SK-N-SH treated with all-trans-retinoic acid at 6 μM for 48 hours (cell line): ENCODE data around the gene BRMS1.

ENCODE experiments used
- ARNTL ChIP-seq: fragments of 450-650 bp; formaldehyde crosslinking; IDR thresholded peaks from 2 replicates; pipeline ENCODE4 v1.5.0; 2020; ENCODE audit warnings: low read depth, mild to moderate bottlenecking, moderate library complexity, borderline replicate concordance
- BACH2 ChIP-seq: fragments of 250-450 bp; sonication (Bioruptor Pico); IDR thresholded peaks from 2 replicates; pipeline ENCODE4 v1.9.0; 2021; ENCODE audit warnings: mild to moderate bottlenecking, borderline replicate concordance
- CSDC2 ChIP-seq: fragments of 250-450 bp; sonication (Bioruptor Pico); IDR thresholded peaks from 2 replicates; pipeline ENCODE4 v1.5.0; 2020; ENCODE audit warnings: mild to moderate bottlenecking, moderate library complexity
- GLIS3 ChIP-seq: fragments of 250-450 bp; sonication (Bioruptor Pico); IDR thresholded peaks from 2 replicates; pipeline ENCODE4 v1.5.0; 2020; ENCODE audit warnings: mild to moderate bottlenecking, moderate library complexity
- OSR1 ChIP-seq: fragments of 250-450 bp; sonication (Bioruptor Pico); IDR thresholded peaks from 2 replicates; pipeline ENCODE4 v1.8.0; 2022; ENCODE audit warnings: moderate library complexity, mild to moderate bottlenecking, inconsistent platforms
- PPARA ChIP-seq: fragments of 250-450 bp; sonication (Bioruptor Pico); IDR thresholded peaks from 2 replicates; pipeline ENCODE4 v1.5.0; 2020; ENCODE audit warnings: mild to moderate bottlenecking, borderline replicate concordance
- TOX ChIP-seq: fragments of 250-450 bp; sonication (Bioruptor Pico); IDR thresholded peaks from 2 replicates; pipeline ENCODE4 v1.8.0; 2021; ENCODE audit warnings: mild to moderate bottlenecking, moderate library complexity, borderline replicate concordance
- TF ChIP-seq, protein P1 (sequence below): fragments of 250-450 bp; sonication (Bioruptor Pico); IDR thresholded peaks from 2 replicates; pipeline ENCODE4 v1.8.0; 2020; ENCODE audit warnings: mild to moderate bottlenecking, moderate library complexity, borderline replicate concordance

DNA sequence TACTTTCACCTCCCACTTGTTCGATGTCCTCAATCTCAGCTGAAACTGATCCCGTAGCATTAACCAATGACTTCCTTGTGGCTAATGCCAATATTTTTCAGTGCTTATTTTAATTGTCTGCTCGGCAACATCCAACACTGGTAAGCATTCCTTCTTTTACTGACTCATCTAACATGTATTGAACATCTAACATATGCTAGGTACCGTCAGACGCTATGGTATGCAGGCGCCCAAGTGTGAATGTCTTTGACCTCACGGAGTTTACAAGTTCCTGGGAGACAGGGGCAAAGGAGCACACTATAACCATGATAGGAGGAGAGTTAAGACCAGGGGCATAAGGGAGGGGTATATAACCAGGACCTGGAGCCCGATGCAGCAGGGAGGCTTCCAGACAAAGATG is 1.7 kb downstream of the BRMS1 start:
- TF ChIP-seq CSDC2 (CRISPR knock-in tag) (no peak), ARNTL (CRISPR knock-in tag) (no peak), OSR1 (CRISPR knock-in tag) (no peak), TOX (CRISPR knock-in tag) (no peak), BACH2 (no peak), GLIS3 (no peak), PPARA (no peak)
- TF ChIP-seq, protein P1, sequence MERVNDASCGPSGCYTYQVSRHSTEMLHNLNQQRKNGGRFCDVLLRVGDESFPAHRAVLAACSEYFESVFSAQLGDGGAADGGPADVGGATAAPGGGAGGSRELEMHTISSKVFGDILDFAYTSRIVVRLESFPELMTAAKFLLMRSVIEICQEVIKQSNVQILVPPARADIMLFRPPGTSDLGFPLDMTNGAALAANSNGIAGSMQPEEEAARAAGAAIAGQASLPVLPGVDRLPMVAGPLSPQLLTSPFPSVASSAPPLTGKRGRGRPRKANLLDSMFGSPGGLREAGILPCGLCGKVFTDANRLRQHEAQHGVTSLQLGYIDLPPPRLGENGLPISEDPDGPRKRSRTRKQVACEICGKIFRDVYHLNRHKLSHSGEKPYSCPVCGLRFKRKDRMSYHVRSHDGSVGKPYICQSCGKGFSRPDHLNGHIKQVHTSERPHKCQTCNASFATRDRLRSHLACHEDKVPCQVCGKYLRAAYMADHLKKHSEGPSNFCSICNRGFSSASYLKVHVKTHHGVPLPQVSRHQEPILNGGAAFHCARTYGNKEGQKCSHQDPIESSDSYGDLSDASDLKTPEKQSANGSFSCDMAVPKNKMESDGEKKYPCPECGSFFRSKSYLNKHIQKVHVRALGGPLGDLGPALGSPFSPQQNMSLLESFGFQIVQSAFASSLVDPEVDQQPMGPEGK (CRISPR knock-in tag) = no peak
